Stimulated activated naive CD4-positive, alpha-beta T cell (primary cell): ENCODE data around the gene AGMO.

Experiments
- DNase-seq, 6 experiments: peaks; one replicate each; lab custom pipeline; 2025; lab: John Stamatoyannopoulos, UW

AGMO gene

GRCh38 chr7:15218261-15218660, 343.6 kb downstream of the AGMO start:
- no peak for DNase-seq

- DNase-seq: no peak
Observed at GRCh38 chr7:15215616-15216015, 346.2 kb downstream of the AGMO start.

- no peak for DNase-seq
Observed at GRCh38 chr7:15214976-15215375, 346.8 kb downstream of the AGMO start.

GRCh38 chr7:15213093-15213492, 348.7 kb downstream of the AGMO start:
- no peak for DNase-seq

- no peak for DNase-seq
Observed at GRCh38 chr7:15209429-15209828, 352.4 kb downstream of the AGMO start.

- no peak for DNase-seq
Observed at GRCh38 chr7:15204421-15204820, 357.4 kb downstream of the AGMO start.

- DNase-seq: no peak
Observed at GRCh38 chr7:15199482-15199881, 362.3 kb downstream of the AGMO start.

- no peak for DNase-seq
Observed at GRCh38 chr7:15197042-15197977, 364.5 kb downstream of the AGMO start.

- no peak for DNase-seq
Observed at GRCh38 chr7:15178065-15178464, 383.8 kb downstream of the AGMO start.

- no peak for DNase-seq
Observed at GRCh38 chr7:15176089-15176488, 385.7 kb downstream of the AGMO start.

- DNase-seq: no peak
Observed at GRCh38 chr7:15175152-15175551, 386.7 kb downstream of the AGMO start.

GRCh38 chr7:15174485-15174884, 387.3 kb downstream of the AGMO start:
- no peak for DNase-seq

GRCh38 chr7:15168489-15168888, 393.3 kb downstream of the AGMO start:
- DNase-seq: no peak

DNA sequence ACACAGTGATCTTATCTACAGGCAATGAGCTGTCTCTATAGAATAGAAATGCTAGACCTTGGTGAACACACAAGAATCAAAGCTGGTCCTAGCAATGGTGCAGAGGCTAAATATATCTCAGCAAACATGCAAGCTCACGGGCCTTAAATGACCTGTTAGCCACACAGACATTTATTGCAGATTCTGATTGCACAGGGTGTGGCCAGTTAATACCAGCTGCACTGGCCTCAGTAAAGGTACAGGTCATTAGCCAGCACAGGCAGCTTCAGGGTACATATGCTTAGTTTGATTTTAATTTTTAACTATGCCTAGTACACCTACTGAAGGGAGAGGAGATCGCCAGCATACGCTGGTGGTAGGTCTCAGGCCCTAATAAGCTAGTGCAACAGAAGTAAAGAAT, 393.9 kb downstream of the AGMO start:
- no peak for DNase-seq

GRCh38 chr7:15166620-15167019, 395.2 kb downstream of the AGMO start:
- no peak for DNase-seq

DNA sequence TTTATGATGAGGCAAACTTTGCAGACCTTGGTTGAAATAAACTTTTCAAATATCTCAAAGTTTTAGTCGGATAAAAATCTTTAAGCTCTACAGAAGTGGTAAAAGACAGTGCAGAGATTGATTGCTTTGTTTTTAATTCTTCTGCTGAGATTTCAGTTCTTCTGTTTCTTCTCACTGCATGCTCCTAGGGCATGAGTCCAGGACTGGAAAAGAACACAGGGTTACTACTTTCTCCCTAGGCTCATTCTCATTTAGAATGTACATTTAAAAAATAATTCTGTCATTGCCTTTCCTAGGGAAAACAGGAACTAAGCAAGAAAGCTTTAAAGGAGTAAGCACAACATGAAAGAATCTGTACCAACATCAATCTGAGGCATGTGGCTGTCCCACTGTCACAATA, 402.6 kb downstream of the AGMO start:
- DNase-seq: no peak

GRCh38 chr7:15158141-15158810, 403.5 kb downstream of the AGMO start:
- DNase-seq: no peak
